Psoas muscle (tissue), 8 donors: ENCODE results near the gene PHF12. TPM values are rescaled to one million over a fixed set of nuclear protein-coding genes. Genes with fewer than 3 reads are reported as not detected.
"Not testable (repeated sequence)": the region's sequence is repeated elsewhere in the genome, so short reads cannot be mapped to it uniquely, and the experiment has no call there.

Experiments used
- ATAC-seq, 4 donors: fragments of 200-7000 bp; cut with Tn5 transposase; one replicate each; pipeline ENCODE4 v1.9.1; 2020; ENCODE audit warnings: moderate library complexity in 3 of 4, mild to moderate bottlenecking in 2 of 4
- DNase-seq, 2 donors: peaks; one replicate each; pipeline ENCODE4 v3.0.0-alpha.2; 2020
- H3K27ac ChIP-seq: fragments of 200-600 bp; one replicate; pipeline ENCODE4 v1.8.0; 2022
- H3K27me3 ChIP-seq, 3 donors: fragments of 200-600 bp in 1 of 3; one replicate each; pipeline versions ENCODE4 v1.6.1 to v1.8.0; 2013 to 2022; ENCODE audit warnings: low read length in 2 of 3, mild to moderate bottlenecking in 2 of 3, moderate library complexity in 1 of 3; ENCODE audit not compliant: insufficient read depth in 3 of 3
- H3K36me3 ChIP-seq, 2 donors: fragments of 200-600 bp in 1 of 2; one replicate each; pipeline versions ENCODE4 v1.6.1 to v1.8.0; 2013 to 2022; ENCODE audit warnings: low read depth in 1 of 2, mild to moderate bottlenecking in 1 of 2, moderate library complexity in 1 of 2; ENCODE audit not compliant: insufficient read depth in 1 of 2
- H3K4me1 ChIP-seq: fragments of 200-600 bp; one replicate; pipeline ENCODE4 v1.8.0; 2022
- H3K4me3 ChIP-seq: fragments of 200-600 bp; one replicate; pipeline ENCODE4 v1.8.0; 2022; ENCODE audit warnings: mild to moderate bottlenecking
- H3K9me3 ChIP-seq: fragments of 200-600 bp; one replicate; pipeline ENCODE4 v1.8.0; 2022
- CTCF ChIP-seq: fragments of 200-600 bp; IDR thresholded peaks from one replicate; pipeline ENCODE4 v1.8.0; 2022; ENCODE audit warnings: antibody characterized with exemption
- WGBS, 3 donors: extraction: QIAGEN DNeasy Blood & Tissue Kit; methylation state at CpG; one replicate each; pipeline versions ENCODE4 v1.1.6 to v1.1.7; 2013; 5-methylcytosine and 5-hydroxymethylcytosine counted together
- intact Hi-C, 2 donors: fragments of 100-400 bp; cut with DNase I; formaldehyde crosslinking; loops; one replicate each; pipeline versions ENCODE4 v1.11.0 to v1.14.2; 2022
- polyA plus RNA-seq, 3 donors: library from polyadenylated mRNA; stranded (reverse); fragments of 200-250 nt; gene quantifications; one replicate each; pipeline ENCODE4 v1.2.3, GENCODE V29; 2013
- total RNA-seq, 4 donors: library from RNA; stranded (reverse); fragmentation: NEBNext Ultra II Directional in 2 of 4; extraction: Animal tissue kit (Norgen Biotek cat#: 25700) in 2 of 4; gene quantifications; one replicate each; pipeline versions ENCODE4 v1.2.1 to v1.2.4, GENCODE V29; 2021 to 2023
- donor health status: healthy with polysubstance abuse.
- donor health status: DM: no; HTN: no; CAD: no; lungs with moderate emphysema.
- donor health status: Bipolar disorder and iron deficiency.
- donor health status: healthy.
- donor health status: DM: yes; HTN: yes; CAD: no.
- donor health status: DM: no; HTN: no; CAD: no.
- donor health status: DM: no; HTN: no; CAD: no.
- donor health status: DM: yes; HTN: yes; CAD: no.

Gene PHF12
- total and polyA plus RNA-seq, 7 donors = 7.3 to 28.6 (median 22.3) TPM

- no peak for TF ChIP-seq CTCF
- no peak for ATAC-seq
- WGBS, 3 donors = 89 to 94% (median 92%) methylated on average over 2 of the region's 2 CpGs
- DNase-seq = no peak
- no peaks in the 10 kb centered on the region for H3K9me3 ChIP-seq
- H3K4me3 ChIP-seq = no peak overlapping the region
- H3K4me1 ChIP-seq = no peaks in the 10 kb centered on the region
- peaks cover 5 to 49% of the 10 kb centered on the region in 2 donors for H3K36me3 ChIP-seq
- intact Hi-C loops = no loop called here
- H3K27ac ChIP-seq = no peak overlapping the region
- H3K27me3 ChIP-seq = no peaks in the 10 kb centered on the region
Measured at GRCh38 chr17:28878158-28878910, 73.0 kb downstream of the PHF12 start.

DNA sequence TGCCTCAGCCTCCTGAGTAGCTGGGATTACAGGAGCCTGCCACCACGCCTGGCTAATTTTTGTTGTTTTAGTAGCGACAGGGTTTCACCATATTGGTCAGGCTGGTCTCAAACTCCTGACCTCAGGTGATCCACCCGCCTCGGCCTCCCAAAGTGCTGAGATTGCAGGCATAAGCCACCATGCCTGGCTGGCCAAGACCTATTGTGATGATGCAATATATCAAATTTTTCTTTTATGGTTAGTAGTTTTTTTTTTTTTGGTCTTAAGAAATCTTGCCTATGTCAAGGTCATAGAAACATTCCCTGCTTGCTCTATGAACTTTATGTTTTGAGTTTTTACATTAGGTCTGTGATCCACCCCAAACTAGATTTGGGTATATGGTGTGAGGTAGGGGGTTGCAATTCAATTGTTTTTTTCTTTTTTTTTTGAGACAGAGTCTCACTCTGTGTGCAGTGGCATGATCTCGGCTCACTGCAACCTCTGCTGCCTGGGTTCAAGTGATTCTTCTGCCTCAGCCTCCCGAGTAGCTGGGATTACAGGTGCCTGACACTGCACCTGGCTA, 74.1 kb downstream of the PHF12 start:
- H3K27ac ChIP-seq, intact Hi-C loops, DNase-seq, H3K27me3 ChIP-seq, H3K4me1 ChIP-seq, ATAC-seq, H3K4me3 ChIP-seq, H3K9me3 ChIP-seq: not testable (repeated sequence)
- 90 to 94% (median 94%) methylated on average over 6 of the region's 6 CpGs for WGBS, 3 donors
- peaks cover 5 to 38% of the 10 kb centered on the region in 2 donors for H3K36me3 ChIP-seq

DNA sequence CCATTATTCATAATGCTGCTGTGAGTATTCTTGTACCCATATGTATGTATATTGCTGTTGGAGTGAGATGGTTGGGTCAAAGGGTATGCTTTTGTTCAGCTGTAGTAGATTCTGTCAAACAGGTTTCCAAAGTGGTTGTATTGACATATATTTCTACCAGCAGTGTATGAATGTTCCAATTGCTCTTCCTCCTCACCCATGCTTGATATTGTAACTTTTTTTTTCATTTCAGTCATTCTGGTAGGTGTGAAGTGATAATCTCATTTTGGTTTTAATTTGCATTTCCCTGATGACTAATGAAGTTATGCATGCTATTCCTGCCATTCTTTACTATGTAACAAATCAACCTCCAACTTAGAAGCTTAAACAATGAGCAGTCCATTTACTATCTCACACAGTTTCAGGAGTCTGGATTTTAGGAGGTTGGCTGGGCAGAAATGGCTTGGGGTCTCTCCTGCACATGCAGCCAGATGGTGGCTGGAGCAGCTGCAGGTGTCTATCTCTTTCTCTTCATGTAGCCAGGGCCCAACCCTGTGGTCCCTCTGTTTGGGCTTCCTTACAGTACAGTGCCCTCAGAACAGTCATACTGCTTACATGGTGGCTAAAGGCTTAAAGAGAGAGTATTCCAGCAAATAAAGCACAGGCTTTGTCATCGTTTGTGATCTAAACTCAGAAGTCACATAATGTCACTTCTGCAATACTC, 75.3 kb downstream of the PHF12 start:
- Histone ChIP-seq H3K9me3 (no peaks in the 10 kb centered on the region), H3K4me3 (no peak overlapping the region), H3K36me3 (peaks cover 0 to 25% of the 10 kb centered on the region in 2 donors), H3K4me1 (no peaks in the 10 kb centered on the region), H3K27ac (no peak overlapping the region), H3K27me3 (no peaks in the 10 kb centered on the region)
- ATAC-seq (no peak), DNase-seq (peak in 1 of 2 donors; percentile 13)
- WGBS, 3 donors = 25 to 39% (median 38%) methylated on average over 1 of the region's 1 CpG
- no peak for TF ChIP-seq CTCF
- intact Hi-C loops = no loop called here

DNA sequence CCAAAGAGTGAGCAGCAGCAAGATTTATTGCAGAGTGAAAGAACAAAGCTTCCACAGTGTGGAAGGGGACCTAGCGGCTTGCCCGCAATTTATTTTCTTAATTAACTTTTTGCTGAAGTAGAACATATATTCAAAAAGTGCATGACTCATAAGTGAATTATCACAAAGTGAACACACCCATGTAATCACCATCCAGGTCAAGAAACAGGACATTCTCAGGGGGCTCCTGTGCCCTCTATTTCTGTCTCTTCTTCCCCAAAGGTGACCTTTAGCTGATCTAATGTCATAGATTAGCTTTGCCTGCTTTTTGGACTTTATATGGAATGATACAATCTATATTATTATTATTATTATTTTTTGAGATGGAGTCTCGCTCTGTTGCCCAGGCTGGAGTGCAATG, 76.6 kb downstream of the PHF12 start:
- H3K27me3 ChIP-seq = no peaks in the 10 kb centered on the region
- no peaks in the 10 kb centered on the region for H3K4me1 ChIP-seq
- 57 to 66% (median 59%) methylated on average over 3 of the region's 3 CpGs for WGBS, 3 donors
- no peak for DNase-seq
- H3K9me3 ChIP-seq = no peaks in the 10 kb centered on the region
- intact Hi-C loops = no loop called here
- peaks cover 0 to 13% of the 10 kb centered on the region in 2 donors for H3K36me3 ChIP-seq
- H3K4me3 ChIP-seq = no peak overlapping the region
- no peak for TF ChIP-seq CTCF
- H3K27ac ChIP-seq = no peak overlapping the region
- ATAC-seq = no peak

GRCh38 chr17:28873839-28874238, 77.5 kb downstream of the PHF12 start:
- no peaks in the 10 kb centered on the region for H3K9me3 ChIP-seq
- intact Hi-C loops = no loop called here
- 86 to 88% (median 86%) methylated on average over 7 of the region's 7 CpGs for WGBS, 3 donors
- DNase-seq = no peak
- no peak for TF ChIP-seq CTCF
- H3K4me3 ChIP-seq = no peak overlapping the region
- ATAC-seq = no peak
- no peaks in the 10 kb centered on the region for H3K27me3 ChIP-seq
- no peak overlapping the region for H3K27ac ChIP-seq
- H3K4me1 ChIP-seq = no peaks in the 10 kb centered on the region
- peaks cover 0 to 4% of the 10 kb centered on the region in 2 donors for H3K36me3 ChIP-seq
